C4-2B (cell line): ENCODE data around the gene GBGT1.

Experiments
- ZFX ChIP-seq: fragments of 450-650 bp; IDR thresholded peaks from 2 replicates; pipeline ENCODE4 v1.6.1; 2017
- TF ChIP-seq, protein P1 (sequence below): fragments of 450-650 bp; conservative IDR thresholded peaks from 2 replicates; pipeline ENCODE4 v1.5.1; 2017; ENCODE audit warnings: mild to moderate bottlenecking

DNA sequence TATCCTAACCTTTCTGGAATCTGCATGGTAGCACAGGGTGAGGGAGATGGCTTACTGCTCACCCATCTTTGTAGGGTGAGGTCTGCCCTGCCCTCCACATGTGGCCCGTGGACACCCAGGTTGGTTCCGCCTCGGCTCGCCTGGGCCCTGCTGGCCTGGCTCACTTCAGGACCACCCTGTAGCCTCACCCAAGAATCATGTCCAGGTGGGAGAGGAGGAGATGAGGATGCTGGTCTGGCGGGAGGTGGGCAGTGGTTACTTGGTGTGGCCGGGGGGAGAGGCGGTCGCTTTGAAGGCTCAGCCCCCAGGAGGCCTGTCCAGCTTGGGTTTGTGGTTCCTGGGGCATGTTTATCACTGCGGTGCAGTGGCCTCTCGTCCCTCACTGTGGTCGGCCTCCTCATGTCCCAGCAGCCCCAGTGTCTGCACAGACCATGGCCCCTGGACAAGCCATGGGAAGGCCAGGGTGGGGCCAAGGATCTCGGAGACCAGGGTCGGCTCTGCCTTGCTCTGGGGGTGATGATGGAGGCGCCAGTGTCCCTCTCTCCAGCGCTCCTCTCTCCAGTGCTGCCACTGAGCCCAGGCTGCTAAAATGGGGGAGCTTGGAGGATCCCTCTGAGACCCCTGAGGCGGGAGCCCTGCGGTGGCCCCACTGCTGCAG, 40.8 kb upstream of the GBGT1 start:
- TF ChIP-seq, protein P1, sequence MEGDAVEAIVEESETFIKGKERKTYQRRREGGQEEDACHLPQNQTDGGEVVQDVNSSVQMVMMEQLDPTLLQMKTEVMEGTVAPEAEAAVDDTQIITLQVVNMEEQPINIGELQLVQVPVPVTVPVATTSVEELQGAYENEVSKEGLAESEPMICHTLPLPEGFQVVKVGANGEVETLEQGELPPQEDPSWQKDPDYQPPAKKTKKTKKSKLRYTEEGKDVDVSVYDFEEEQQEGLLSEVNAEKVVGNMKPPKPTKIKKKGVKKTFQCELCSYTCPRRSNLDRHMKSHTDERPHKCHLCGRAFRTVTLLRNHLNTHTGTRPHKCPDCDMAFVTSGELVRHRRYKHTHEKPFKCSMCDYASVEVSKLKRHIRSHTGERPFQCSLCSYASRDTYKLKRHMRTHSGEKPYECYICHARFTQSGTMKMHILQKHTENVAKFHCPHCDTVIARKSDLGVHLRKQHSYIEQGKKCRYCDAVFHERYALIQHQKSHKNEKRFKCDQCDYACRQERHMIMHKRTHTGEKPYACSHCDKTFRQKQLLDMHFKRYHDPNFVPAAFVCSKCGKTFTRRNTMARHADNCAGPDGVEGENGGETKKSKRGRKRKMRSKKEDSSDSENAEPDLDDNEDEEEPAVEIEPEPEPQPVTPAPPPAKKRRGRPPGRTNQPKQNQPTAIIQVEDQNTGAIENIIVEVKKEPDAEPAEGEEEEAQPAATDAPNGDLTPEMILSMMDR, result no peak
- no peak for TF ChIP-seq ZFX
